ENCODE results near the gene IGSF6.

- no peak for TF ChIP-seq POLR2A (IDR thresholded peaks at IDR 0.05)
- TF ChIP-seq, protein P1, sequence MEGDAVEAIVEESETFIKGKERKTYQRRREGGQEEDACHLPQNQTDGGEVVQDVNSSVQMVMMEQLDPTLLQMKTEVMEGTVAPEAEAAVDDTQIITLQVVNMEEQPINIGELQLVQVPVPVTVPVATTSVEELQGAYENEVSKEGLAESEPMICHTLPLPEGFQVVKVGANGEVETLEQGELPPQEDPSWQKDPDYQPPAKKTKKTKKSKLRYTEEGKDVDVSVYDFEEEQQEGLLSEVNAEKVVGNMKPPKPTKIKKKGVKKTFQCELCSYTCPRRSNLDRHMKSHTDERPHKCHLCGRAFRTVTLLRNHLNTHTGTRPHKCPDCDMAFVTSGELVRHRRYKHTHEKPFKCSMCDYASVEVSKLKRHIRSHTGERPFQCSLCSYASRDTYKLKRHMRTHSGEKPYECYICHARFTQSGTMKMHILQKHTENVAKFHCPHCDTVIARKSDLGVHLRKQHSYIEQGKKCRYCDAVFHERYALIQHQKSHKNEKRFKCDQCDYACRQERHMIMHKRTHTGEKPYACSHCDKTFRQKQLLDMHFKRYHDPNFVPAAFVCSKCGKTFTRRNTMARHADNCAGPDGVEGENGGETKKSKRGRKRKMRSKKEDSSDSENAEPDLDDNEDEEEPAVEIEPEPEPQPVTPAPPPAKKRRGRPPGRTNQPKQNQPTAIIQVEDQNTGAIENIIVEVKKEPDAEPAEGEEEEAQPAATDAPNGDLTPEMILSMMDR (IDR thresholded peaks at IDR 0.05), result no peak
Measured at GRCh38 chr16:21598701-21599121, 53.7 kb downstream of the IGSF6 start.

All from lower leg skin (tissue), 3 donors.